ENCODE measurements around the gene RPRD2.
A peak's percentile ranks its signal among the peaks of the same experiment; 100 is the strongest.
"Not testable (repeated sequence)": the region's sequence is repeated elsewhere in the genome, so short reads cannot be mapped to it uniquely, and the experiment has no call there.

Gene RPRD2

GRCh38 chr1:150363426-150364230 lies at the start of gene RPRD2:
RPRD2 (plus strand) TSS chr1:150364147; CDS start chr1:150364715, 568 bp downstream.
- DNase-seq = peak; percentile 97

DNA sequence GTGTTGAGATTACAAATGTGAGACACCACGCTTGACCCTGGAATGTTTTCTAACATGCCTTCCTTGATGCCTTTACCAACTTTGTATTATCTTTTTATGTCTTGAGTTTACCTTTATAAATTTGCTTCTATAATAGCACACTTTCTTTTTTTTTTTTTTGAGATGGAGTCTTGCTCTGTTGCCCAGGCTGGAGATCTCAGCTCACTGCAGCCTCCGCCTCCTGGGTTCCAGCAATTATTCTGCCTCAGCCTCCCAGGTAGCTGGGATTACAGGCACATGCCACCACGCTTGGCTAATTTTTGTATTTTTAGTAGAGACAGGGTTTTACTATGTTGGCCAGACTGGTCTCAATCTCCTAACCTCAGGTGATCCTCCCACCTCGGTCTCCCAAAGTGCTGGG lies 49.3 kb upstream of the RPRD2 start:
- not testable (repeated sequence) for DNase-seq

GRCh38 chr1:150320667-150320978 lies 43.3 kb upstream of the RPRD2 start:
- DNase-seq = no peak

DNA sequence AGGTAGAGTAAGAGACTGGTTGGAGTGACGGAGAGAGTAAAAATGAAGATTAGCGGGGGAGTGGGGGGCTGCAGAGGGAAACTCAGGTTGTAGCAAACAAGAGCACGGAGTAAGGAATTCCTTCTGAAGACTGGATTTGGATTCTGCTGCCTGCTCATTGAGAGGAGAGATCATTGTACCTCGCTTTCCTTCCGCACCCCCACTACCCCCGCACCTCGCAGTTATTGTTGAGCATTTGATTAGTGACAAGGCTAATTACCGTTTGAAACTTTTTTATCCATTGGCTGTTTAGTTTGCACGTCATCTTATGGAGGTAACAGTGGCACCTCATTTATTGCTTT lies 42.2 kb upstream of the RPRD2 start:
- DNase-seq = no peak

DNA sequence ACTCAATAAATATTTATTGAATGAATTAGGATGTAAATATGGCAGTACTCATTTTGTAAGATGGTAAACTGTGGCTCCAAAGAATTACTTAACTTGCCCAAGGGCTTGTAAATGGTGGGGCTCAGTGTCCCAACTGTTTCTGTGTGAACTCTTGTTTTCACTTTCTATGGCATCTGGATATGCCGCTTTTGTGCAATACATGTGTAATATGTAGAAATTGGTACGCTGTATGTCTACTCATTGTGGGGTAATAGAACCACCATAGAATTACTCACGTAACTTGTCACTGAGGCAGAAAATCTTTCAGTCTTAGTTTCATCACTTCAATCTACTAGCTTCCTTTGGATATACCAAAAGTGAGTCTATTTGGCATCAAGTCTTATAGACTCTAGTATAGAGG lies 41.6 kb upstream of the RPRD2 start:
- no peak for DNase-seq

DNA sequence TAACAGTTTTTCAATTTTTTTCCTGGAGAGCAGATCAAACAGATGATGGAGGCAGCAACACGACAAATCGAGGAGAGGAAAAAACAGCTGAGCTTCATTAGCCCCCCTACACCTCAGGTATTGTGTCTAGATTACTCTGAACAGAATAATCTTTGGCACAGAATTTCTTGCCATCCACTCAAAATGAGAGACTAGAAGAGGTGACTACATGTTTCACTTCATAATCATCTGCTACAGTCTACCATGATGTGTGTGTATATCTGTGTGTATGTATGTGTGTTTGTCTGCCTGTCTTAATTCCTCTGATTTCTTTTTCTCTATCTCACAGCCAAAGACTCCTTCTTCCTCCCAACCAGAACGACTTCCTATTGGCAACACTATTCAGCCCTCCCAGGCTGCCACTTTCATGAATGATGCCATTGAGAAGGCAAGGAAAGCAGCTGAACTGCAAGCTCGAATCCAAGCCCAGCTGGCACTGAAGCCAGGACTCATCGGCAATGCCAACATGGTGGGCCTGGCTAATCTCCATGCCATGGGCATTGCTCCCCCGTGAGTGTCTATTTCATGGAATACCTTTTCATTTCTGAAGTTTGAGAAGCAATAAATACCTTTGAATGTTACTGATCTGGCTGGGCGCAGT lies 31.2 kb upstream of the RPRD2 start:
- DNase-seq = no peak

DNA sequence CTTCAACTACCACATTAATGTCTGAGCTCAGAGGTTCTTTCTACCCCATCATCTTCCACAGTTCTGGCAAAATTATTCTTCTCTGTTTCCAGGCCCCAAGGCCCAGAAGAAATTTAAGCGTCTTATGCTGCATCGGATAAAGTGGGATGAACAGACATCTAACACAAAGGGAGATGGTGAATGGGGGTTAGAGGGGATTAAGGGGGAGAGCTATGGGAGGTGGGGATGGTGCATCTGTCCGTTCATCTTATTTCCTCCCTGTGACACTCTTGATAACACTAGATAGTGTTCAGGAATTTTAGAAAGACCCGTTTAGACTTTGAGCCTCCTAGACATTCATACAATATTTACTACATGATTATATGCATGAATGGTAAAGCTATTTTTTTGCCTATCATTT lies 17.6 kb upstream of the RPRD2 start:
- no peak for DNase-seq

DNA sequence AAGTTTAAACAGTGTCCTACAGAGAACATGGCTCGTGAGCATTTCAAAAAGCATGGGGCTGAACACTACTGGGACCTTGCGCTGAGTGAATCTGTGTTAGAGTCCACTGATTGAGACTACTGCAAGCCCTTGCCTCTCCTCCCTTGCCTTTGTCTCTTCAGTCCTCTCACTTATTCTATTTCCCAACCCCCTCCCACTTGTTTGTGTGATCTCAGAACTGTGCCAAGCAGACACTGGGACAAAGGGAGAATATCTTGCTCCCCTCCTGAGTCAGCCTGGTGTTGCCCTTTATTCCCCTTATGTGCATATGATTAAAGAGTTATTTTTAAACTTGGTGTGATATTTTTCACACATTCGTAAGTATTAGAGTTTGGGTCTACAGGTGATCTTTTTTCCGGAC lies 11.1 kb upstream of the RPRD2 start:
- DNase-seq = no peak

DNA sequence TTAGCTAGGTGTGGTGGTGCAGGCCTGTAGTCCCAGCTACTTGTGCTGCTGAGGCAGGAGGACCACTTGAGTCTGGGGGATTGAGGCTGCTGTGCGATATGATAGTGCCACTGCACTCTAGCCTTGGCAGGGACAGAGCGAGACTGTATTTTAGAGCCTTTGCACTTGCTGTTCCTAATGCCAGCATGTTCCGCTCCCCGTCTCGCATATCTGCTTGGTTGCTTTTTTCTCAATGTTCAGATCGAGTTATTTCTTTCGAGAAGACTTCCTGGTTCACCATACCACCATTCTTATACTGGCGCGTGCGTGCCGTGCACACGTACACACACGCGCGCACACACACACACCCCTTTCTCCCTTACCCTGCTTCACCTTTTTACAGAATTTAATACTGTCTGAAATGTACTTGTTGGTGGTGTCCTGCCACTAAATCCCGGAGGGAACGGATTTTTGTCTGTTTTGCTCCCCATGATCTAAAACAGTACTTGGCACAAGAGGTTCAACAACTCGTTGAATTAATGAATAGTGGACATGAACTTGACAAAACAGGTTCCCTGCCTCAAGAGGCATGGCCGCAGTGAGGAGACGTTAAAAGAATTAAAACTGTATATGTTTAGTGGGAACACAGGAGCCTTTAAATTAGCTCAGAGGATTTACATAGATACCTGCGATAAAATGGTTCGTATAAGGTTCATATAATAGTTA lies 1.1 kb upstream of the RPRD2 start:
- peak; percentile 19 for DNase-seq

DNA sequence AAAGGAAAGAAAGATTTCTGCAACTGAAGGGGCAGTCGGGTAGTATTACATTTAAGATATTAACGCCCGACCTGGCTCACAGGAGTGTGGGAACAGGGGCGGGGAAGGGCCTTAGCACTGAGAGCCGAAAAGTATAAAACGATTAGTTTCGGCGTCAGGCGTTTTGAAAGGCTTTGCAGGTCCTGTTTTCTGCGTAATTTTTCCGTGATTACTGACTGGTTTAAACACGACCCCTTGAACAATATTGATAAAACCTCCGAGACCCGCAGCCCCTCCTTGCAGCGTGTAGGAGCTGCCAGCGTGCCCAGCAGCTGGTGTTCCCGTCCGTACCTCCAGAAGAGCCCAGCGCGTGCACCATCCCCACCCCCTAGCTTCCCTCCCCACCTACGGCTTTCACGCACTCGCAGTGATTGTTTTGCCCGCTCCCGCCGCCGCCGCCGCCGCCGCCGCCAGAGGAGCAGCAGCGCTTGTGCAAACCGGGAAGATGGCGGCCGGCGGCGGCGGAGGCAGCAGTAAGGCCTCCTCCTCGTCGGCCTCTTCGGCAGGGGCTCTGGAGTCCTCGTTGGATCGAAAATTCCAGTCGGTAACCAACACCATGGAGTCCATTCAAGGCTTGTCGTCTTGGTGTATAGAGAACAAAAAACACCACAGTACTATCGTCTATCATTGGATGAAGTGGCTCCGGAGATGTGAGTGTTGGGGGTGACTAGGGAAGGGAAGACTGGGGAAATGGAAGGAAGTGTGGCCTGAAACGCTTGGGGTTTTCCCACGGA lies 470 bp downstream of the RPRD2 start:
- peak; percentile 68 for DNase-seq

- no peak for DNase-seq
Observed at GRCh38 chr1:150365941-150366340, 2.0 kb downstream of the RPRD2 start.

GRCh38 chr1:150366416-150367296 lies 2.7 kb downstream of the RPRD2 start:
- no peak for DNase-seq

DNA sequence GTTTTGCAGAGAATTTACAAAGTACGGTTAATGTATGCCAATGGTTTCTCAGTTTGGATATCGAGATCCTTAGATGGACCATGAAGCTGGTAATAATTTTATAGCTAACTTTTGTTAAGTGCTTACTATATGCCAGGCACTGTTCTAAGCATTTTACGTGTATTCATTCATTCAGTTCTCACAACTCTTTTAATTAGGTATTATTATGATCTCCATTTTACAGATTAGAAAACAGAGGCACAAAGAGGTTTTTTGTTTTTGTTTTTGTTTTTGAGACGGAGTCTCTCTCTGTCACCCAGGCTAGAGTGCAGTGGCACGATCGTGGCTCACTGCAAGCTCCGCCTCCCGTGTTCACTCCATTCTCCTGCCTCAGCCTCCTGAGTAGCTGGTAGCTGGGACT lies 7.2 kb downstream of the RPRD2 start:
- no peak for DNase-seq

GRCh38 chr1:150372580-150372979 lies 8.6 kb downstream of the RPRD2 start:
- DNase-seq = no peak

GRCh38 chr1:150376110-150376509 lies 12.2 kb downstream of the RPRD2 start:
- no peak for DNase-seq

DNA sequence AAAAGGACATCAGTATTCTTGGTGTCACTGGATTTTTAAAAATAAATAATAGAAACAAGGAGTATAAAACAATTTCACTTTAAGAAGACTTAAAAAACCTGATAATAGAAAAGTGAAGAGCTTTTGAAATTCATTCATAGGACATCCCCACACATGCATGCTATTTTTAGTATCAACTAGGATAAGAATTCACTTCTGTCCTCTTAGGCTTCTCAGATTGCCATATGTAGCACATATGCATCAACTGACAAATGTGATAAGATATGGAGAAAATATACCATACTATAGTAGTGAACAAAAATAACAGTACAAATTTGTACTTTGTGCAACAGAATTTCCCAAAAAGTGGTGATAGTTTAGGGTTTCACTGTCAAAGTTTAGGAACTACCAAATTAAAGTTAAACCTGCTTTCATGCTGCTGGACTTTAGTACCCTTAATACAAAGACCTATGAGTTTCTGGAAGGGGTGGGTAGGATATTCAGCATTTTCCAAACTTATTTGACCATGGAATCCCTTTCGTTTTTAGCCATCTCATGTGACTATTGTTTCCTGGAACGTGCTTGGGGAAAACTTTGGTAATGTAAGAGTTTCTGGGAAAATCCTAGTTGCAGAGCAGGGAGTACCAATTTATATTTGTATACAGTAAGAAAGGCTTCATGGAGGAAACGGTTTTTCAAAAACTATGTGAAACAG lies 19.8 kb downstream of the RPRD2 start:
- no peak for DNase-seq

DNA sequence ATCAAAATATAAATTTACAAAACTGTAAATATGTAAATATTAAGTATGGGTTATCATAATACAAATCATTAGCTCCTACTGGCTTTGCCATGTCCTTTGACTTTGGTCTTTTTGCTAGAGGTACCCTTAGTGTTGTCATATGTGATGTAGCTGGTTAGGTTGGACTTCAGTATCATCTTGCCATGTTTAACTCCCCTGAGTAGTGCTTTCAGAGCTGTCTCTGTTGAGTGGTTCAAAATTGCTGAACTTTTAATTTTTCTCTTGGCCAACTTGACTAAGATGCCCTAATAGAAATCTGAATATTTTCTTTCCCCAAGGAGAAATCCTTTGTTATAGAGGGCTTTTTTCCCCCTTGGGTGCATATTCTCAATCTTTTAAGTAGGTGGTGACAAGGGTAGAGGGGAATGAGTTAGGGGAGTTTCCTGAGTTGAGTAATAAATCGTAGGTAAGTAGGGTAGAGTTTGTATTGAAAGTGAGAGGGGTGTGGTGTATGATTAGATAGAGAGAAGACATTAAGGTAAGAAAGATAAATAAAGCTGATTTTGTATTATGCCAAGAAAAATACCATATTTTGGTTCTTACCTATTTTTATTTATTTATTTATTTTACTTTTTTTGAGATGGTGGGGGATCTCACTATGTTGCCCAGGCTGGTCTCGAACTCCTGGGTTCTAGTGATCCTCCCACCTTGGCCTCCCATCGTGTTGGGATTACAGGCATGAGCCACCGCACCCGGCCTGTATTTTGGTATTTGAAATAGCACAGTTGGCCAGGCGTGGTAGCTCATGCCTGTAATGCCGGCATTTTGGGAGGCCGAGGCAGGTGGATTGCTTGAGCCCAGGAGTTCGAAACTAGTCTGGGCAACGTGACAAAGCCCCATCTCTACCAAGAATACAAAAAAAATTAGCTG lies 21.8 kb downstream of the RPRD2 start:
- no peak for DNase-seq

GRCh38 chr1:150386592-150386991 lies 22.6 kb downstream of the RPRD2 start:
- DNase-seq = no peak

GRCh38 chr1:150387200-150387599 lies 23.3 kb downstream of the RPRD2 start:
- no peak for DNase-seq

DNA sequence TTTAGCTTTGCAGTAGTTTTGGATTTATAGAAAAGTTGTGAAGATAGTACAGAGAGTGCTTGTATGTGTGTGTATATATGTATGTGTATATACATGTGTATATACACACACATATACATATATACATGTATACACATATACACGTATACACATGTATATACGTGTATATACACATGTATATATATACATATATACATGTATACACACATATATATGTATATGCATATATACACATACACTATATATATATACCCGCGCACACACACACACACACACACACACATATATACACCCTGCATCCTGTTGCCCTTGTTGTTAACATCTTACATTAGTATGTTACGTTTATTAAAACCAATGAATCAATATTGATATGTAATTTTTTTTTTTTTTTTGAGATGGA lies 24.3 kb downstream of the RPRD2 start:
- DNase-seq = no peak

GRCh38 chr1:150389650-150390049 lies 25.7 kb downstream of the RPRD2 start:
- DNase-seq = no peak

Data from activated CD4-positive, alpha-beta T cell treated with anti-CD3 and anti-CD28 coated beads for 1 hour (primary cell).